GM15510 (cell line): Measurements from ENCODE around the gene PPP1R14C.

Experiments used
- POLR2A ChIP-seq: IDR thresholded peaks from 3 replicates; pipeline ENCODE4 v1.6.1; 2011; ENCODE audit warnings: borderline replicate concordance; ENCODE audit not compliant: insufficient read length; ENCODE audit errors: extremely low read depth

Gene PPP1R14C

DNA sequence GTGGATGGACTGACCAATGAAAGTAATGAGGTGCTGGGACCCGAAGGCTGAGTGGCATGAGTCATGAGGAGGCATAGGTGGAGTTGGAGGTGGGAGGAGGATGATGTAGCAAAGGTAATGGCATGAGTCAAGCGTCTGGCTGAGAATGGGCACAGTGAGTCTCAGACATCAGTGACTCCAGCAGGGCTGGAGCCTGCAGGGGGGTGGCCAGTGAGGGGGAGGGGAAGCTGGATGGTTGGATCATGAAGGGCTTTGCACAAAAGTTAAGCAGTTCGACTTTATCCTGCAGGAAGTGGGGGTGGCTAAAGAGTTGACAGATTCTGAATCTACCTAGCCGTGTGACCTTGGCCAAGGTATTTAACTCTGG, 127.0 kb downstream of the PPP1R14C start:
- TF ChIP-seq POLR2A: no peak

DNA sequence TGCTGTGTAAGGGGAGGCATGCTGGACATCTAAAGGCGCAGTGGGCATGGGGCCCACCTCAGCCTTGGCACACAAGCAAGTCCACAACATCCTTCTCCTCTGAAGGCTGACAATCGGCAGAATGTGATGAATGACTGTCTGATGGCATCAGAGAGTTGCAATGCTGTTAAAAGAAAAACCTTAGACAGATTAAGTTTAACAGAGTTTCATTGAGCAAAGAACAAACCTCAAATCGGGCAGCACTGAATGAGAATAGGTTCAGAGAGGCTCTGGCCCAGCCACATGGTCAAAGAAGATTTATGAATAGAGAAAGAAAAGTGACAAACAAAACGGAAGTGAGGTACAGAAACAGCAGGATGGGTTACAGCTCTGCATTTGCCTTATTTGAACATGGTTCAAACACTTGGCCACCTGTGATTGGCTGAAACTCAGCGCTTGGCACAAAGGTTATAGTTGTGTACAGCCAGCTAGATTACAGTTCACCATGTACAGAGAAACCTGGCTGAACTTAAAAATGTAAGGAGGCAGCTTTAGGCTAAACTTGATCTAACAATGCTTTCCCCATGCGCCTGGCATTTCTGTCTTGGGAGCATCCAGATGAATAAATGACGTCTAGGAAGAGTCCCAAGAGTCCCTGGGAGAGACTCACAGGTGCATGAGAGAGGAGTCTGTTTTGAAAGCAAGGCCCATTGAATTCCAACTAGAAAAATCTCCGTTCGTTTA, 127.6 kb downstream of the PPP1R14C start:
- no peak for TF ChIP-seq POLR2A

DNA sequence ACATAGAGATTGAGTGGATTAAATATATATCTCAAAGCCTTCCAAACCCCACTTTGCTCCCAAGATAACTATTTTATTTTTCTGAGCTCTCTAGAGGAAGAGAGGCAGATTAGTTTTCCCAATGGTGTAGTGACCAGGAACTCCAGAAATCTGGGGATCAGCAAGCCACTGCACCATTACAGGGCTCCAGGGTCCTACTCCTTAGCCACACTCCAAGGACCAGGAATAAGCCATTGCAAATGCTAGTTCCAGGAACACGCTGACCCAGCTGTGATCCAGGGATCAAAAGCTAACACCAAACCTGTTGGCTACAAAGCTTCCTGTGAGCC, 128.3 kb downstream of the PPP1R14C start:
- no peak for TF ChIP-seq POLR2A

DNA sequence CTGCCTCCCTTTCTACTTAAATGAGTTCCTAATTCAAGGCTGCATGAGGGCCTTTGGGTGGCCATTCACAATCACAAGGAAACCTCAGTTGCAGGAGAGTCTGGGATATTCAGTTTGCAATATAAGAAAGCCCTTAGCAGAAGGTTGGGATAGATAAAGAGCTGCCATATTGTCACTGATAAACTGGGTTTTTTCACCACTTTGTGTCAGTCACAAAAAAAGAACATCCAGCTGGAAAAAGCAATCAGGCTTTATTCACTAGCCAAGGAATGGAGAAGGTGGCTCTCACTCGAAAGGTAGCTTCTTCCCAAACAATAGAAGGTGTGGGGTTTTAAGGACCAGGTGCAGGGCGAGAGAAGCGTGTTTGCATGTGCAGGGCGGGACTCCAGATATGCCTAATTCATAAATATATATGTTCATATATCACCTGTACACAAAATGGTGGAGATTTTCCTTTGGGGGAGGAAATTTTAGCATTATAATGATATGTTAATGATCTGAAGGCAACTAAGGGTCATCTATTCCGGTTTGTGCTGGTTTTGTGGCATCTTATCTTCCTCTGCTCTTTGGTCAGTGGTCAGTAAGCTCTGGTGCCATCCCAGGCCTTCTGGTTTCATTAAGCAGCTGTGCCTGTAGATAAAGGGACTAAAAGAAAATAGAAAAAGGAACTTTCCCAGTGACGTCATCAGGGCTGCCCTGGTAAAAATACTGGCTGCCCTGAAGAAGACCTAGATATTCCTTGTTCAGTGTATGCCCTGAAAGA, 128.8 kb downstream of the PPP1R14C start:
- TF ChIP-seq POLR2A: no peak

DNA sequence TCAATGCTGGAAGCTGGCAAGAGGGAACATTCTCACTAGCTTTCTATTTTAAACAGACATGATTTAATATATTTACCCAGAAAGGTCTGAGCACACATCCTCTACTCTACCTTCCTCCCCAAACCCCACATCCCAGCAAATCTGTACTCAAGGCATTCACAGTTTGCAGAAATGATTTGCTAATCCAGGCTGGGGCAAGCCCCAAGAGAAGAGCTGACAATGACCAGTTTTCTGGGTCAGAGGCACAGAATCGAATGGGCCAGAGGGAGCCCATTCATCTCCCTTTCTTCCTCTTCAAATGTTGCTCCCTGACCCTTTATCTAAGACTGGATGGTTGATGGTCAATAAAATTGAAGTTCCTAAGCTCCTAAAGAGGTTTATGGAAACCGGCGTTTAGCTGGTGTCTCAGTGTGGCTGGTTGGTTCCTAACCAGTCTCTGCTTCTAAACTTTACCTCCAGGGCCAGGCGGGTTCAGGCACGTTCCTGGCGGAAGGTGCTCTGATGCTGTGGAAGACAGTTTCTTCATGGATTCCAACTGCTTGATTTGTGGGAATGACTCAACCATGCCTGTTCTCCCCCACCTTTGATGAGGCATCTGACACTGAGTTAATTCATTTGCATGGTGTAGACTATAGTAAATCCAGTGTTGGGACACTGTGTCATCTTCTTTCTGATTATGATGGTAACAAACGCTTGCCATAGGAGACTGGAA, 129.6 kb downstream of the PPP1R14C start:
- no peak for TF ChIP-seq POLR2A

DNA sequence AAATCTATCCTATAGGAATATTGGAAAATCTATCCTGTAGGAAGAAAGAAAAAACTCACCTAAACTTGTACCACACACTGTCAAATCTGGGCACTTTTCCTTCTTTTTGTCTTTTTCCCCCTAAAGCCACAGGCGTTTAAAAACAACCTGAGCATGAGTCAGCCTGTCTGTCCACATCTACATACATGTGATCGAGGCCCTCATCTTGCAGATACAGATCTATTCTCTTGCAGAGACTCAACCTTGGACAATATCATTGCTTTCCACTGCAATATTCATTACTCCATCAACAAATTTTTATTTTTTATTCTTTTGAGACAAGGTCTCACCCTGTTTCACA, 130.1 kb downstream of the PPP1R14C start:
- no peak for TF ChIP-seq POLR2A

DNA sequence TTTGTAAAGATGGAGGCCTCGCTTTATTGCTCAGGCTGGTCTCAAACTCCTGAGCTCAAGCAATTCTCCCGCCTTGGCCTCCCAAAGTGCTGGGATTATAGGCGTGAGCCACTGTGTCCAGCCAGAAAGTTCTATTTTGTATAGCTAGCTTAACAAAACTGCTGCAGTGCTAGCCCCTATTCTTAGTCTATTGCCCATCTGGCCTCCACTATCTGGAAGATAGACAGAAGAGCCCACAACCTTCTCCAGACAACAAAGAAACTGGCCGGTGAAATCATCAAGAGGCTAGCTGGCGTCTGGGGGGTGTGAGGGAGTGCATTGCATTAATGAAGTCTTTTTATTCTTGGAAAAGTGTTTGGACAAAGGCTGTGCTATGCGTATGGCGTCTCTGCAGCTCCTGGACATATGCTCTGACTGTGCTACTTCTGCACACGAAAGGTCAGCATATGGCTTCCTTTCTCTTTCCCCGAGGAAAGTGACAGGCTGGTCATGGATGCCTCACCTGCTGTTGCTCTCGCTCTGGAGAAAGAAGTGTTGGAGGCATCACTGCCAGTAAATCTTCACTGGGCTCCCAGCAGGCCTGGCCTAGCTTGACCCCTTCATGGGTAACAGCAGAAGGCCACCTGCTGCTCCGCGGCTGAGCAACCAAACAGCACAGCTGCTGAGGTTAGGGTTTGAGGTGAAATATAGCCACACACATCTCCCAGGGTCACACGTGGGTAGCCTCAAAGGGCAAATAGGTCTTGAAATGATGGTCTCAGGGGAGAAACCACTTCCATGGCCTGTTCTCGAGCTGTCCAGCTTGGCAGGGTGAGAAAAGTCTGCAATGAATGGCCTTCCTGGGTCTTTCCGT, 130.8 kb downstream of the PPP1R14C start:
- TF ChIP-seq POLR2A: no peak

DNA sequence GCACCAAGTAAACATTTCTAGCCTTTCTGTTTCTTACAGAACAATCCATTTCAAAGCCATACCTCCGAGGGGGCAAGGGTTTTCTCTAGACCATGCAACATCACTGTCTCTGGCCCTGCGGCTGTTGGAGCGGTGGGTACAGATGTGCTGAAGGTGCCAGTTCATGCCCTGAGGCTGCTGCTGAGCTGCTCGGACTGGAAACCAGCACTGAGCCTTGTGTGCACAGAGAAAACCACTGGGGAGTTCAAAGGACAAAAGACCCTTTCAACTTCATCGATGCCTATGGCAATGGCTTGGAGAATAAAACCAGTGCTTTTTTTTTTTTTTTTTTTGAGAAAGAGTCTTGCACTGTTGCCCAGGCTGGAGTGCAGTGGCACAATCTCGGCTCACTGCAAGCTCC, 132.6 kb downstream of the PPP1R14C start:
- TF ChIP-seq POLR2A: no peak

DNA sequence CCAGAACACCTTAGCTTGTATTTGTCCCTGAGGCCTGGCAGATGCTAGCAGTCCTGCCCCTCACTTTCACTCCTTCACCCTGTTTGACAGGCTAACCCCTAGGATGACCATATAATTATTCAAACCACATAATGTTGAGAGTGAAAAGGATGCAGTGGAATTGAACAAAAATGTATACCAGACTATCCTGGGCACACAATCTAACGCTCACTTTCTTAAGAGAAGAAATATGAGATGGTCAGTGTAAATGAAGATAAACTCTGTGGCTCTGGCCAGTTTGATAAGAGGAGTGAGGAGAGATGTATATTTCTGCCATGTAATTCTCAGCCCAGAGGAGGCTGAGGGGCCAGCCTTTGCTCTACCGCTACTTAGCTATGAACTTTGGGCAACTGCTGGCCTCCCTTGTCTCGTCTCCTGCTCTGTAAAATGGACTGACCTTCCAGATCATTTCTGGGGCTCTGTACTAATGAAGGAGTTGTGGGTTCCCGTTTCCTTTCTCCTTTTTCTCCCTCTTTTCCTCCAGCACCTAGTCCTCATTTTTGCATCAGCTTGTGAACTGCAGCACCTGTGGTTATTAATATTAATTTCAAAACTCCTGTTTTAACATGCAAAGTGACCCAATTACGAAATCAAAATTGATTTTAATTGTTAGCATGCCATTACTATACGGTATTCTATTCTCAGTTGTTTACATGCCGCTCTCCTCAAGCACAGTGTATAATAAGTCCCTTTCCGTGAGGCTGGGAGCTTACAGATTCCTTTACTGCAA, 133.5 kb downstream of the PPP1R14C start:
- TF ChIP-seq POLR2A: no peak

DNA sequence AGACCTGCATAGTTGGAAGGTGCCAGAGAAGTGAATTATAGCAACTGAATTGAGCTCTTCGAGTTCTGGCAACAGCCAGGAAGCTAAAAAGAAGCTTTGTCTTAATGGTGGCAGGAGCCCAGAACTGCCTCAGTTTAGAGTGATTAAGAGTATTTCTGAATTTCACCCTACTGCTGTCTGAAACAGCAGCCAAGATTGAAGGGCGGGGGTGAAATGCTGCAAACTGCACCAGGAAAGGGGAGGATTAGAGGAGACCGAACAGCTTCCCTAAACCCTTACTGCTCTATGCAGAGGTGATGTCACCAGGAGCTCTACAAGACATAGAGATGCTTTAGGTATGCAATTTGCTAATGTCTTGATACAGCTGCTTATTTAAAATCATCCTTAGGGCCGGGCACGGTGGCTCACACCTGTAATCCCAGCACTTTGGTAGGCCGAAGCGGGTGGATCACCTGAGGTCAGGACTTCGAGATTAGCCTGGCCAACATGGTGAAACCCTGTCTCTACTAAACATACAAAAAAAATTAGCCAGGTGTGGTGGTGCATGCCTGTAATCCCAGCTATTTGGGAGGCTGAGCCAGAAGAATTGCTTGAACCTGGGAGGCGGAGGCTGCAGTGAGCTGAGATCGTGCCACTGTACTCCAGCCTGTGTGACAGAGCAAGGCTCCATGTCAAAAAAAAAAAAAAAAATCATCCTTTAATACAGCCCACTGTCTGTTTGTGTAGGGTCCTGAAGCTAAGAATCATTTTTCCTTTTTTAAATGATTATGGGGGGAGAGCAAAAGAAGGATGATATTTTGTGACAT, 134.3 kb downstream of the PPP1R14C start:
- no peak for TF ChIP-seq POLR2A

DNA sequence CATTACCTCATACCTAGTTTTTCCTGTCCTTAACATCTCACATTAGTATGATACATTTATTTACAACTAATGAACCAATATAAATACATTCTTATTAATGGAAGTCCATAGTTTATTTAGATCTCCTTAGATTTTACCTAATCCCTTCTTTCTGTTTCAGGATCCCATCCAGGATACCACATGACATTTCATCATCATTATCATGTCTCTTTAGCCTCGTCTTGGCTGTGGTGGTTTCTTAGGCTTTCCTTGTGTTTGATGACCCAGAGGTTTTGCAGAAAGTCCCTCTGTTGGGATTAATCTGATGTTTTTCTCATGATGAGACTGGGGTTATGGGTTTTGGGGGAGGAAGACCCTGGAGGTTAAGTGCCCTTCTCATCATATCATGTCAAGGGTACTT, 136.7 kb downstream of the PPP1R14C start:
- TF ChIP-seq POLR2A: no peak

DNA sequence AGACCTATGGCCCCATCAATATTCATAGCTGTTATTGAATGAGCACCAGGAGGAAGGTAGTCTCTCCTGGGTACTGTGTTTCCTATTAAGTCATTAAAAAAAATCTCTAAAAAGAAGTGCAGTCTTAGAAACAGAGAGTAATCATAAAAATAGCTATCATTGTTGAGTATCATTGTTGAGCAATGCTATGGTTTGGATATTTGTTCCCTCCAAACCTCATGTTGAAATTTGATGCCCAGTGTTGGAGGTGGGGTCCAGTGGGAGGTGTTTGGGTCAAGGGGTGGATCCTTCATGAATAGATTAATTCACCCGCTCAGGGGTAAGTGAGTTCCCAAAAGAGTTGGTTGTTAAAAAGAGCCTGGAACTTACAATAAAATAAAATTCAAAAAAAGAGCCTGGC, 137.9 kb downstream of the PPP1R14C start:
- TF ChIP-seq POLR2A: no peak

DNA sequence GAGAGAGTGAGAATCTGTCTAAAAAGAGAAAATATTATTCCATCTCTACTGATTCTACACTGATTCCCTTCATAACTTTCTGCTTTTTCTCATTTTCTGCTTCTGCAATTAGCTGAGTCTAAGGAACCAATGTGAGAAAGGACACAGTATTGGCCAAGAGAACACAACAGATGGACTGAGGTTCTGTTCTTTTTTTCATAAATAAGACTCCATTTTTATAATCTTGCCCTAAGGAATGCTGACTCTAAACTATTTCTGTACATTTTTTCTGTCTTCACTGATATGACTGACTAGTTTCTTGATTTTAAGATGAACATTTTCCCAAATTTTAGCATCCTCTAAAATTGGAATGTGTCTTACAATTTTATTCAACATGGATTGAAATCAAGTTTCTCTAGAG, 138.9 kb downstream of the PPP1R14C start:
- TF ChIP-seq POLR2A: no peak
